Transverse colon (tissue), 3 donors: ENCODE measurements around the gene KSR1.

Experiments used
- CTCF ChIP-seq, 5 experiments: fragments of 200-600 bp in 3 of 5; fragments of 450-650 bp in 2 of 5; sonication (generic) in 3 of 5; IDR thresholded peaks; 1 replicate in 2 of 5; 2 replicates in 3 of 5; pipeline ENCODE4 v1.5.1; 2016 to 2017; ENCODE audit warnings: antibody characterized with exemption in 5 of 5, inconsistent platforms in 3 of 5, mild to moderate bottlenecking in 2 of 5, moderate library complexity in 1 of 5
- EP300 ChIP-seq: sonication (generic); formaldehyde crosslinking; IDR thresholded peaks from one replicate; pipeline ENCODE4 v1.6.1; 2017; ENCODE audit warnings: antibody characterized with exemption, low read depth
- POLR2A ChIP-seq: fragments of 450-650 bp; IDR thresholded peaks from one replicate; pipeline ENCODE4 v1.6.1; 2016; ENCODE audit warnings: antibody characterized with exemption, mild to moderate bottlenecking, moderate library complexity

GRCh38 chr17:27576477-27577083 lies 120.3 kb downstream of the KSR1 start:
- no peak for TF ChIP-seq CTCF (IDR thresholded peaks at IDR 0.05)
- TF ChIP-seq EP300, result no peak
- no peak for TF ChIP-seq POLR2A
